ENCODE data around the gene PRR14. TPM values are rescaled to one million over a fixed set of nuclear protein-coding genes. Genes with fewer than 3 reads are reported as not detected.

The PRR14 gene
- total and polyA plus RNA-seq, 4 donors, result 16.0 to 63.2 (median 52.5) TPM

DNA sequence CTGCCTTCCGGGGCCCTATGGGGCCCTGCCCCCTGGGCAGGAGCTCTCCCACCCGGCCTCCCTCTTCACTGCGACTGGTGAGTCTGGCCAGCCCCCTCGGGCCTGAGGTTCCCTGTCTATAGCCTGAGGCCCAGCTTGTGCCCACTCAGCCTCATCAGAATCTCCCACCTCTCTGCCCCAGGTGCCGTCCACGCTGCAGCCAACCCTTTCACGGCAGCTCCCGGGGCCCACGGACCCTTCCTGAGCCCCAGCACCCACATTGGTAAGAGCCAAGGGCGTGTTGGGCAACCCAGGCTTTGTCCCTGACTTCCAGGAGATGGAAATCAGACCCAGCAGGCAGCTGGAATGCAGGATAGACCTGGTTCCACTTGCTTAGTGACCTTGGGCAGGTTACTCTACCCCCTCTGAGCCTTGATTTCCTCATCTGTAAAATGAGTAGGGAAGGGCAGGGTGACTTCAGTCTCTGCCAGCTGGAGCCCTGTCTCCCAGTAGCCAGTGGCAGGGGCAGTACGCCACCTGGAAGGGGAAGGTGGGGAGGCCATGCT is 16.7 kb downstream of the PRR14 start:
- TF ChIP-seq, protein P1, sequence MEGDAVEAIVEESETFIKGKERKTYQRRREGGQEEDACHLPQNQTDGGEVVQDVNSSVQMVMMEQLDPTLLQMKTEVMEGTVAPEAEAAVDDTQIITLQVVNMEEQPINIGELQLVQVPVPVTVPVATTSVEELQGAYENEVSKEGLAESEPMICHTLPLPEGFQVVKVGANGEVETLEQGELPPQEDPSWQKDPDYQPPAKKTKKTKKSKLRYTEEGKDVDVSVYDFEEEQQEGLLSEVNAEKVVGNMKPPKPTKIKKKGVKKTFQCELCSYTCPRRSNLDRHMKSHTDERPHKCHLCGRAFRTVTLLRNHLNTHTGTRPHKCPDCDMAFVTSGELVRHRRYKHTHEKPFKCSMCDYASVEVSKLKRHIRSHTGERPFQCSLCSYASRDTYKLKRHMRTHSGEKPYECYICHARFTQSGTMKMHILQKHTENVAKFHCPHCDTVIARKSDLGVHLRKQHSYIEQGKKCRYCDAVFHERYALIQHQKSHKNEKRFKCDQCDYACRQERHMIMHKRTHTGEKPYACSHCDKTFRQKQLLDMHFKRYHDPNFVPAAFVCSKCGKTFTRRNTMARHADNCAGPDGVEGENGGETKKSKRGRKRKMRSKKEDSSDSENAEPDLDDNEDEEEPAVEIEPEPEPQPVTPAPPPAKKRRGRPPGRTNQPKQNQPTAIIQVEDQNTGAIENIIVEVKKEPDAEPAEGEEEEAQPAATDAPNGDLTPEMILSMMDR (IDR thresholded peaks at IDR 0.05; ENCODE audit: control extremely low read depth, extremely low read depth), result no peak
- H3K4me3 ChIP-seq, result no peak overlapping the region
- no peak for ATAC-seq (ENCODE audit: insufficient read depth, low FRiP score)
- H3K27ac ChIP-seq (ENCODE audit: low read depth in 1 of 2, low read length in 1 of 2), result no peak overlapping the region
- peaks cover 21 to 77% (median 34%) of the 10 kb centered on the region in 4 donors for H3K36me3 ChIP-seq (ENCODE audit: control insufficient read depth in 4 of 4, insufficient read depth in 4 of 4, low read length in 4 of 4)
- H3K27me3 ChIP-seq (ENCODE audit: control insufficient read depth in 3 of 3, insufficient read depth in 3 of 3, low read length in 2 of 3), result no peaks in the 10 kb centered on the region
- H3K9me3 ChIP-seq (ENCODE audit: control insufficient read depth in 4 of 4, insufficient read depth in 3 of 4, low read length in 3 of 4), result no peaks in the 10 kb centered on the region
- no peak for DNase-seq
- no peaks in the 10 kb centered on the region for H3K4me1 ChIP-seq (ENCODE audit: control insufficient read depth in 5 of 5, insufficient read depth in 5 of 5, low read length in 5 of 5)
- WGBS, 2 donors, result 93 to 94% methylated on average over 11 of the region's 11 CpGs
- no peak overlapping the region for H3K9ac ChIP-seq (ENCODE audit: insufficient read depth in 1 of 2, low read length in 2 of 2)

DNA sequence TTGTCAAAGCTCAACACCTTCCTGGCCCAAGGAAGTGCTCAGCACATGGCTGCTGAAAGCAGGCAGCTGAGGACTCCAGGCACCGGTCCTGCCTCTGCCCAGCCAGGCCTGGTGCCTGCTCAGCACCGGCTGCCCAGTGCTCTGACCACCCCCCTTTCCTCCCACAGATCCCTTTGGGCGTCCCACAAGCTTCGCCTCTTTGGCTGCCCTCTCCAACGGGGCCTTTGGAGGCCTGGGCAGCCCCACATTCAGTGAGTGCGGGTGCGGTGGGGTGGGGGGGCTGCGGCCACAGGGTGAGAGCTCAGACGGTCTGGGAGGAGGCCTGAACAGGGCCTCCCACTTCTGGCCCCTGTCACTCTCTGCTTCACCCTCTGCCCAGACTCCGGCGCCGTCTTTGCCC is 17.6 kb downstream of the PRR14 start:
- no peaks in the 10 kb centered on the region for H3K9me3 ChIP-seq (ENCODE audit: control insufficient read depth in 4 of 4, insufficient read depth in 3 of 4, low read length in 3 of 4)
- no peak overlapping the region for H3K9ac ChIP-seq (ENCODE audit: insufficient read depth in 1 of 2, low read length in 2 of 2)
- no peak overlapping the region for H3K27ac ChIP-seq (ENCODE audit: low read depth in 1 of 2, low read length in 1 of 2)
- WGBS, 2 donors, result 93 to 97% methylated on average over 12 of the region's 12 CpGs
- no peak for ATAC-seq (ENCODE audit: insufficient read depth, low FRiP score)
- H3K4me1 ChIP-seq (ENCODE audit: control insufficient read depth in 5 of 5, insufficient read depth in 5 of 5, low read length in 5 of 5), result no peaks in the 10 kb centered on the region
- DNase-seq, result no peak
- no peaks in the 10 kb centered on the region for H3K27me3 ChIP-seq (ENCODE audit: control insufficient read depth in 3 of 3, insufficient read depth in 3 of 3, low read length in 2 of 3)
- H3K4me3 ChIP-seq, result no peak overlapping the region
- H3K36me3 ChIP-seq (ENCODE audit: control insufficient read depth in 4 of 4, insufficient read depth in 4 of 4, low read length in 4 of 4), result peaks cover 17 to 68% (median 26%) of the 10 kb centered on the region in 4 donors
- TF ChIP-seq, protein P1 (IDR thresholded peaks at IDR 0.05; ENCODE audit: control extremely low read depth, extremely low read depth), result no peak

DNA sequence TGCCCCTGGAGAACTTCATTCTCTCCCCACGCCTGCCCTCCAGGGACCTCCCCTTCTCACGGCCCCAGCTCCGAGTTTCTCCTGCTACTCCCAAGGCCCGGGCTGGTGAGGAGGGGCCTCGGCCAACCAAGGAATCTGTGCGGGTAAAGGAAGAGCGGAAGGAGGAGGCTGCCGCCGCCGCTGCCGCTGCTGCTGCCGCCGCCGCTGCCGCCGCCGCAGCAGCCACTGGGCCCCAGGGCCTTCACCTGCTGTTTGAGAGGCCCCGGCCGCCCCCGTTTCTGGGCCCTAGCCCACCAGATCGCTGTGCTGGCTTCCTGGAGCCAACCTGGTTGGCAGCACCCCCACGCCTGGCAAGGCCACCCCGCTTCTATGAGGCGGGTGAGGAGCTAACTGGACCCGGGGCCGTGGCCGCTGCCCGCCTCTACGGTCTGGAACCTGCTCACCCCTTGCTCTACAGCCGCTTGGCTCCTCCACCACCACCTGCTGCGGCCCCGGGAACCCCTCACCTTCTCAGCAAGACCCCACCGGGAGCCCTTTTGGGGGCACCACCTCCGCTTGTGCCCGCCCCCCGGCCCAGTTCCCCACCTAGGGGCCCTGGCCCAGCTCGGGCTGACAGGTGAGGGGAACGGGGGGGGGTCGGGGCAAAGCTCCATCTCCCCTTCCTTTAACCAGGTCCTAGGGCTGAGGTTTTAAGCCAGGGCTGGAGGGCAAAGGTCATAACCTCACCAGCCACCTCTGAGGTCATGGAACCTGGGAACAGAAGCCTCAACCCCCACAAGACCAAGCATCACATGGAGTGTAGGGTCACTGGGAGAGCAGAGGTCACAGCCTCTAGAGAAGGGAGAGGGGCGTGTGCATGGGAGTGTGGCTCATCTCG is 18.5 kb downstream of the PRR14 start:
- Histone ChIP-seq H3K27ac (ENCODE audit: low read depth in 1 of 2, low read length in 1 of 2) (no peak overlapping the region), H3K9me3 (ENCODE audit: control insufficient read depth in 4 of 4, insufficient read depth in 3 of 4, low read length in 3 of 4) (no peaks in the 10 kb centered on the region), H3K4me1 (ENCODE audit: control insufficient read depth in 5 of 5, insufficient read depth in 5 of 5, low read length in 5 of 5) (no peaks in the 10 kb centered on the region), H3K27me3 (ENCODE audit: control insufficient read depth in 3 of 3, insufficient read depth in 3 of 3, low read length in 2 of 3) (no peaks in the 10 kb centered on the region), H3K36me3 (ENCODE audit: control insufficient read depth in 4 of 4, insufficient read depth in 4 of 4, low read length in 4 of 4) (peaks cover 17 to 60% (median 23%) of the 10 kb centered on the region in 4 donors), H3K9ac (ENCODE audit: insufficient read depth in 1 of 2, low read length in 2 of 2) (no peak overlapping the region), H3K4me3 (no peak overlapping the region)
- DNase-seq (no peak), ATAC-seq (ENCODE audit: insufficient read depth, low FRiP score) (no peak)
- TF ChIP-seq, protein P1 (IDR thresholded peaks at IDR 0.05; ENCODE audit: control extremely low read depth, extremely low read depth), result no peak
- 94% methylated on average over 40 to 41 of the region's 41 CpGs for WGBS, 2 donors

Data from lung (tissue), 12 donors.